Right cardiac atrium (tissue), 5 donors: ENCODE results near the gene SMOC2. TPM values are rescaled to one million over a fixed set of nuclear protein-coding genes. Genes with fewer than 3 reads are reported as not detected.
"Not testable (repeated sequence)": the region's sequence is repeated elsewhere in the genome, so short reads cannot be mapped to it uniquely, and the experiment has no call there.

Experiments used
- ATAC-seq, 2 donors: fragments of 200-7000 bp; cut with Tn5 transposase; one replicate each; pipeline versions ENCODE4 v1.8.0 to v1.9.1; 2020; ENCODE audit warnings: moderate library complexity in 2 of 2, mild to moderate bottlenecking in 1 of 2
- DNase-seq, 3 donors: peaks; one replicate each; pipeline ENCODE4 v3.0.0-alpha.2; 2020
- H3K27ac ChIP-seq: one replicate; pipeline ENCODE4 v1.5.1; 2013; ENCODE audit warnings: mild to moderate bottlenecking, low read length, control low read depth, moderate library complexity
- H3K27me3 ChIP-seq: one replicate; pipeline ENCODE4 v1.6.1; 2013; ENCODE audit not compliant: control insufficient read depth, insufficient read depth
- H3K4me1 ChIP-seq: one replicate; pipeline ENCODE4 v1.6.1; 2013; ENCODE audit warnings: low read length; ENCODE audit not compliant: control insufficient read depth, insufficient read depth
- H3K4me3 ChIP-seq: one replicate; pipeline ENCODE4 v1.5.1; 2013; ENCODE audit warnings: low read length, control low read depth
- H3K9me3 ChIP-seq: one replicate; pipeline ENCODE4 v1.6.1; 2013; ENCODE audit warnings: low read length; ENCODE audit not compliant: control insufficient read depth
- WGBS: extraction: QIAGEN DNeasy Blood & Tissue Kit; methylation state at CpG from one replicate; pipeline ENCODE4 v1.1.7; 2013; 5-methylcytosine and 5-hydroxymethylcytosine counted together
- intact Hi-C, 4 donors: fragments of 100-400 bp; cut with DNase I; formaldehyde crosslinking; loops; one replicate each; pipeline versions ENCODE4 v1.11.0 to v1.14.0; 2022 to 2023
- polyA plus RNA-seq: library from polyadenylated mRNA; stranded (reverse); fragments of 200-250 nt; gene quantifications from one replicate; pipeline ENCODE4 v1.2.3, GENCODE V29; 2013
- total RNA-seq, 4 donors: library from RNA; stranded (reverse); fragmentation: NEBNext Ultra II Directional; extraction: Animal tissue kit (Norgen Biotek cat#: 25700); gene quantifications; one replicate each; pipeline ENCODE4 v1.2.1, GENCODE V29; 2021
- donor health status: healthy with polysubstance abuse.
- donor health status: DM: no; HTN: yes; CAD: no.
- donor health status: DM: no; HTN: no; CAD: no.
- donor health status: DM: no; HTN: yes; CAD: no; lungs with severe emphysema.
- donor health status: DM: yes; HTN: yes; CAD: no.

The SMOC2 gene
- total and polyA plus RNA-seq, 5 donors, result 6.0 to 16.7 (median 10.9) TPM

DNA sequence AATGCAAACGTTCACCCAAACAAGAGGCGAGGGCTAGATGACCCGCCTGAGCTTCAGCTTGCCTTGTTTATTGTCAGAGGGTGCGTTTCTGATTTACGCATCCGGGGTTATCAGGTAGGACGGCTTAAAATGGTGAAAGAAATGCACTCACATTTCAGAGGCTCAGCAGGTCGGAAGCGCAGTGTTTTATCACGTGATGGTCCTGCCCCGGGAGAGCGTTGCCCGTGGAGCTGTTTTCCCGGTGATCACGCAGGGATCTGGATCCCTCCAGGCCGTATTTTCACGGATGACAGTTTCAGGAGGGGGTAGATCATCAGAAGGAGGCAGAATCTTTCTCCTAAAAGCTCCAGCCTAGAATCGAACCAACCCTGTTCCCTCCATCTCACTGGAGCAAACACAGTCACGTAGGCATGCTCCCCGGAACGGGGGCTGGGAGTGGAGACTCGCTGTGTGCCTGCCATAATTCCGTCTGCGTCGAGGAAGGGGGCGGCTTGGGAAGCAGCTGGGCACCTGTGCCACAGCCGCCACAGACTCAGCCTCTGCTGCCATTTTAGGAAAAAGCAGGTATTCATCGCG, 121.7 kb downstream of the SMOC2 start:
- no peak overlapping the region for H3K27ac ChIP-seq
- ATAC-seq (no peak), DNase-seq (no peak)
- no peaks in the 10 kb centered on the region for H3K4me1 ChIP-seq
- WGBS, result 82% methylated on average over 29 of the region's 29 CpGs
- H3K27me3 ChIP-seq, result no peaks in the 10 kb centered on the region
- no peak overlapping the region for H3K4me3 ChIP-seq
- intact Hi-C loops, result no loop called here
- no peaks in the 10 kb centered on the region for H3K9me3 ChIP-seq

DNA sequence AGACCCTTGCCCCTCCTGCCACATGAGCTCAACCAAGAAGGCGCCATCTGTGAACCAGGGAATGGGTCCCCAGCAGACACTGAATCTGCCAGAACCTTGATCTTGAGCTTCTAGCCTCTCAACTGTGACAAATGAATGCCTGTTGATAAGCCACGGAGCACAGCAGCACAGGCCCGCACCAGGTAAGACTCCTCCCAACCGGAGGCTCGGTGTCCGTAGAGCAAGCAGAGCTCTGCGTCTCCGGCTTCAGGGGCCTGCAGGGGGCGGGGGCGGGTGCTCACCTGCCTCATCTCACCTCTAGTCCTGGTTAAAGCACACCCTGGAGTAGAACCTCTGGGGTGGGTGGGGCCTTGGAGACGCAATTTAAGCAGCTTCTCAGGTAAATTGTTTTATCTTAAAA, 122.7 kb downstream of the SMOC2 start:
- Histone ChIP-seq H3K27me3 (no peaks in the 10 kb centered on the region), H3K9me3 (no peaks in the 10 kb centered on the region), H3K4me1 (no peaks in the 10 kb centered on the region), H3K27ac (no peak overlapping the region), H3K4me3 (no peak overlapping the region)
- WGBS, result 81% methylated on average over 11 of the region's 11 CpGs
- ATAC-seq (no peak), DNase-seq (no peak)
- intact Hi-C loops, result no loop called here

DNA sequence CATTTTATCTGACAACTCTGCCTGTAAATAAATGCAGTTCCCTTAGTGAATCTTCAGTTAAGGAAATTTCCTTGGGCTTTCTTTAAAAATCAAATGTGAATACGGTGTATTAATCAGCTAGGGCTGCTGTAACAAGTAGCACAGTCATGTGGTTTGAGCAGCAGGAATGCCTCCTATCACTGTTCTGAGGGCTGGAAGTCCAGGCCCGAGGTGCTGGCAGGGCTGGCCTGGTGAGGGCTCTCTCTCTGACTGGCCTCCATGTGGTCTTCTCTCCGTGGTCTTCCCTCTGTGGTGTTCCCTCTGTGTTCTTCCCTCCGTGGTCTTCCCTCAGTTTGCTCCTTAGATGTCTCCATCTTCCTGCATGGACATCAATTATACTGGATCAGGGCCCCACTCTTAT, 124.1 kb downstream of the SMOC2 start:
- ATAC-seq, result no peak
- intact Hi-C loops, result no loop called here
- WGBS, result 87% methylated on average over 4 of the region's 4 CpGs

DNA sequence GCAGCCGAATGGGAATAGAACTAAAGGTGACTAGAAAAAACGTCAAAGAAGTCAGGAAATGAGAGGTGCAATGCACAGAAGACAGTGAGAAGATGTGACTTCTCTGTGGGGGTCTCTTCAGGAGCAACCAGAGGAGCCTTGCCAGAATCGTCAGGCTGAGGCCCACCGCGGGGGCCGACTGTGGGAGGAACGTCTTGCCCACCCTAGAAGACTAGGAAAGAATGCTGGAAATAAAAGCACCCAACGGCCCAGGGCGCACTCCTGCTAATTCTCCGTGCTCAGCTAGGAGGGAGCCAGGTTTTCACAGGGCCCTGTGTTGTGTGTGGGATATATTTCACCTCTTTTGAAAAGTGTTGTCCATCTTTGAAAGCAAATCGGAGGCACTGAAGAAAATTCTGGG, 129.2 kb downstream of the SMOC2 start:
- DNase-seq (no peak), ATAC-seq (no peak)
- no peaks in the 10 kb centered on the region for H3K27me3 ChIP-seq
- 80% methylated on average over 11 of the region's 11 CpGs for WGBS
- no peak overlapping the region for H3K27ac ChIP-seq
- H3K4me3 ChIP-seq, result no peak overlapping the region
- H3K9me3 ChIP-seq, result no peaks in the 10 kb centered on the region
- no peaks in the 10 kb centered on the region for H3K4me1 ChIP-seq
- intact Hi-C loops, result no loop called here

More for the DNA sequence above, 124.1 kb downstream of the SMOC2 start:
- Histone ChIP-seq H3K27ac (no peak overlapping the region), H3K4me3 (no peak overlapping the region), H3K27me3 (no peaks in the 10 kb centered on the region), H3K4me1 (no peaks in the 10 kb centered on the region), H3K9me3 (no peaks in the 10 kb centered on the region)
- no peak for DNase-seq

DNA sequence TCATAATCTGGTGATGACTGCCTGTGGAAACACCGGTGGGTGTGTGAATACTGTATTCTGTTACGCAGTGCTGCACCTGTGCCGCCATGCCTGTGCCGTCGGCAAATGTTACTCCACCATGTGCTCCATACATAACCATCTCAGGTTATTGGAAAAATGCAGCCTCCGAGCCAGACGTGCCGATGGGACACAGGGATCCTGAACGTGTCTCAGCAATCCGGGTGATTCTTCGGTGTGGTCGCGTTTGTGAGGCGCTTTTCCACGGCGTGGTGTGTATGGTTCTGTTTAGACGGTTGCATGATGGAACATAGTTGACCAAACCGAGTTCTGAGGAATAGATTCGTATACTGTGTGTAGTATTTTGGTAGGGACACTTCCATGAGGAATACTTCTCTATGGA, 130.3 kb downstream of the SMOC2 start:
- Histone ChIP-seq H3K4me1 (no peaks in the 10 kb centered on the region), H3K4me3 (no peak overlapping the region), H3K27me3 (no peaks in the 10 kb centered on the region), H3K27ac (no peak overlapping the region), H3K9me3 (no peaks in the 10 kb centered on the region)
- ATAC-seq (no peak), DNase-seq (no peak)
- 96% methylated on average over 19 of the region's 19 CpGs for WGBS
- intact Hi-C loops, result no loop called here

DNA sequence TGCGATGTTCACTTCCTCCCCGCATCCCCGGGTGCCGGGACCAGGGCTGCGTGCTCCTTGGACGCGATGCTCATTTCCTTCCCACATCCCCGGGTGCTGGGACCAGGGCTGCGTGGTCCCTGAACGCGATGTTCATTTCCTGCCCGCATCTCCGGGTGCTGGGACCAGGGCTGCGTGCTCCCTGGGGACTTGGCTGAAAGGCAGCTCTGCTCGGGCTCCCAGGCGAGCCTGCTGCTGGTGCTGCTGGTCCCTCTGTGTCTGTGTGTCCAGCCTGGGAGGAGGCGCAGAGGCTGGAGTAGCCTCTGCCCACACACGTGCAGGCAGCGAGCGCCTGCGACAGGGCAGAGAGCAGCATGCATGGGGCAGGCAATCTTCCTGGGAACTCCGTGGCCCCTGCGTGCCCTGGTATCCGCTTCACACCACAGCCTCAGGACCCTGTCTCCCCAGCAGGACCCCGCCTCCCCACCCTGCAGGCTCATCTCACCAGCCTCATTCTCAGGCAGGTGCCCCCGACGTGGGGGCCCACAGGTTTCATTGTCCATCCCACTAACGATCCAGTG, 132.4 kb downstream of the SMOC2 start:
- intact Hi-C loops, H3K4me3 ChIP-seq, H3K4me1 ChIP-seq, ATAC-seq, H3K27me3 ChIP-seq, H3K9me3 ChIP-seq, H3K27ac ChIP-seq: not testable (repeated sequence)
- peak in 1 of 3 donors; percentile 61 for DNase-seq
- 86% methylated on average over 24 of the region's 28 CpGs for WGBS

DNA sequence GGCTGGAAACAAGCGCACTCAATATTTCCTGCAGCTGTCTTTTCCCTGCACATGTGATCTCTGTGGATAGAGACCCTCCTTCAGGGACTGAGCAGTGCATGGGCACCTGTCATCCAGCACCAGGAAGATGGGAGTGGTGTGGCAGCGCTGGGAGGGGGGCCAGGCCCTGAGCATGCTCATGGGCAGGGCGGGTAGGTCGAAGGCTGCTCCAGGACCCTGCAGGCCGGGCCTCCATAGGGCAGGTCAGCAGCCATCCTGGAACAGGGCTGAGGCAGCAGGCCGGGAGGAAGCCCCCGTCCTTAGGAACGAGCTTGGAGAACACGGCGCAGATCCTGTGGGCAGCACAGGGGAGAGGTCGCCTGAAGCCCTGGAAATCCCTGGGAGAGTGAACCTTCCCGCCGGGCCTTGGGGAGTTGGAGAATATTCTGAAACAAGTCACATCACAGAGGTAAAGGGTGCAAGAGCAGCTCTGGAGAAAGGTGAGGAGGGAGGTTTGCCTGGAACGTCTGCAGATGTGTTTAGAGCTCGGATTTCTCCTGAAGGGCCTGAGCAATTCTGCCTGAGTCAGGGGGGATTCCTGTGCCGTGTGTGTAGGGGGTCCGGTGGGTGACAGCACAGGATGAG, 133.2 kb downstream of the SMOC2 start:
- Histone ChIP-seq H3K4me3 (no peak overlapping the region), H3K27me3 (no peaks in the 10 kb centered on the region), H3K9me3 (no peaks in the 10 kb centered on the region), H3K4me1 (no peaks in the 10 kb centered on the region), H3K27ac (no peak overlapping the region)
- intact Hi-C loops, result no loop called here
- DNase-seq (peak in 1 of 3 donors; percentile 46), ATAC-seq (no peak)
- 86% methylated on average over 17 of the region's 17 CpGs for WGBS

DNA sequence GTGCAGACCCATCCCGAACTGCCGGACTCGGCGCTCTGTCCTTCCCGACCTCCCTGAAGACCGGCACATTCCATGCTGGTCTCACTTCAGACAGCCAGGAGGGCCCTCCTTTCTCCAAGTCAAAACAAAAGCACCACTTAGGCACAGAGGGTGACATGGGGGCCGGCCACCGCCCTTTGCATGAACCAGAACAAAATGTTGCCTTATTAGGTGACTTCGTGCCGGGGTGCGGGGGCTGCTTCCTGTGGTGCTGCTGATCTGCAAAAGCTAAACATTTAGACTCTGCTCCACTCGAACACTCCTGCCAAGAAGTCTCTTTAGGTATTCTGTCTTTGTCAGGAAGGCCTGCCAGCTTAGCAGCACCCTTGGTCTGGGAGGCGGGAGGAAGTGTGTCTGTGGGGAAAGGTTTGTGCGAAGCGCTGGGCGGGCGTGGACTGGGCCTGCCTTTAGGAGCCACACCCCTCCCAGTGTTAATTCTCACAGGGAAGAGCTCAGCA, 133.8 kb downstream of the SMOC2 start:
- ATAC-seq (peak; percentile 78 to 83), DNase-seq (peak; percentile 40 to 82 (median 69))
- intact Hi-C loops, result no loop called here
- Histone ChIP-seq H3K4me3 (no peak overlapping the region), H3K4me1 (no peaks in the 10 kb centered on the region), H3K9me3 (no peaks in the 10 kb centered on the region), H3K27me3 (no peaks in the 10 kb centered on the region), H3K27ac (no peak overlapping the region)
- 56% methylated on average over 17 of the region's 17 CpGs for WGBS

DNA sequence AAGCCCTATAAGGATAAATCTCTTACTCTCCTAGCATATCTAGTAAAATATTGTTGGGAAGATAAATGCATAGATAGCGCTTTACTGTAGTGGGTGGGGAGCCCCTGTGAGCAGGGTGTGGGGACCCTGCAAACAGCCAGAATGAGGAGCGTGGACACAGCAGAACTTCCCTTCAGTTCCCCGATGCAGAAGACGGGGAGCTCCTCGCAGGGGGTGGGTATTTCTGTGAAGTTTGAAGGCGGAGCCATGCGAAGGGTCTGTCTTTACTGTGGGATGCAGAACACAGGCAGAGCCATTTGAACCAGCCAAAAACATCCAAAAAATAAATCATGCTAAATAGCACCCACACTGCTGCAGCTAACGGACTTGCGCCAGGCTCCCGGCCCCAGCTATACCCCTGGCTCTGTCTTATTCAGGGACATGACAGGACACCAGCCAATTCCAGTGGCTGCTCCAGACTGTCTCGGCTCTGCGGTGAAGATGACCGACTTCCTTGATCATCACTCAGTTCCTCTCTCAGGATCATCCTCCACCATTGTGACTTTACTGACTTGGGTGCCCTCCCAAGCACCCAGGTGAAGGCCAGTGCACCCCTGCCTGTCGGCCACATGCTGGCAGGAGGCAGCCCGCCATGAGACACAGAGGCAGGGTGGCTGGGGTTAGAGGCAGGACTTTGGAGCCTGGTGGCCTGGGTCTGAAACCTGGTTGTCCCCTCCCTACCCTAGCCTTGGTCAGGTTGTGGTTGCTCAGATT, 134.5 kb downstream of the SMOC2 start:
- Histone ChIP-seq H3K4me1 (no peaks in the 10 kb centered on the region), H3K27ac (no peak overlapping the region), H3K9me3 (no peaks in the 10 kb centered on the region), H3K4me3 (no peak overlapping the region), H3K27me3 (no peaks in the 10 kb centered on the region)
- intact Hi-C loops, result no loop called here
- no peak for DNase-seq
- ATAC-seq, result no peak
- WGBS, result 86% methylated on average over 15 of the region's 15 CpGs

DNA sequence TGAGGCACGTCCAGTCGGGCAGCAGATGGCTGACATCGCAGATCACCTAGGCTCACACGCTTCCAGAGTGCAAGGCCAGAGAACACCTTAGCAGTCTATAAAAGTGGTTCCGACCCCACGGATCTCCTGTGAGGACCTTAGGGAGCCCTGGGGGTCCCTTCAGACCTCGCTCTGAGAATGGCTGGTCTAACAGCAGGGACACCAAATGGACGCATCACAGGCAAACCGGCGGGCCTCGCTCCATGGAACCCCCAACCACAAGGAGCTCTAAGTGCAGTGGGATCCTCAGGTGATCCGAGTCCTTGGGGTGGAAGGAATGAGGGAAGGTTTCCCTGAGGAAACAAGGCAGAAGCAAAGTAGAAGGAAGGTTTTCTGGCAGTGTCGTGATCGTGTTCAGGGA, 135.4 kb downstream of the SMOC2 start:
- Histone ChIP-seq H3K4me3 (no peak overlapping the region), H3K4me1 (no peaks in the 10 kb centered on the region), H3K27ac (no peak overlapping the region), H3K27me3 (no peaks in the 10 kb centered on the region), H3K9me3 (no peaks in the 10 kb centered on the region)
- DNase-seq, result no peak
- WGBS, result 95% methylated on average over 14 of the region's 14 CpGs
- no peak for ATAC-seq
- intact Hi-C loops, result no loop called here

DNA sequence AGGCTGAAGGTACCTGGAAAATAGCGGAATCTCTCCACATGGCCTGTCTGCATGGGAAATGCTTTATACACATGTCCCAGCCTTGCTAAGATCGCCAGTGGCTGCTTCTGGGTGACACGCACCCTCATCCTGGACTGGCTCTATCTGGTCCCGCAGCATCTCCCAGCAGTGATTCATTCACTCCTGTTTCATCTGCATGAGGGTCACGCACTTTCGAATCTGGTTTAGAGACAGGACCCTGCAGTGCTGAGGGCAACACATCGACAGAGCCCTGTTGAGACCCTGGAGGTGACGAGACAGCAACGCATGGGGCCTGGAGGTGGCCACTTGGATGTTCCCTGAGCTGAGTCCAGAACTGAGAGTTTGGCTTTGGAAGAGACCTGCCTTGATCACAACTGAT, 136.5 kb downstream of the SMOC2 start:
- DNase-seq (no peak), ATAC-seq (no peak)
- intact Hi-C loops, result no loop called here
- Histone ChIP-seq H3K27ac (no peak overlapping the region), H3K27me3 (no peaks in the 10 kb centered on the region), H3K4me1 (no peaks in the 10 kb centered on the region), H3K4me3 (no peak overlapping the region), H3K9me3 (no peaks in the 10 kb centered on the region)
- WGBS, result 88% methylated on average over 9 of the region's 9 CpGs
